ENCODE results near the gene ERI3. TPM values are rescaled to one million over a fixed set of nuclear protein-coding genes. Genes with fewer than 3 reads are reported as not detected.

The ERI3 gene
- total and polyA plus RNA-seq, 5 donors from 2014 or later = 27.6 to 39.8 (median 34.6) TPM

Other genes with a start within 250 kb of the ERI3 start
- gene KLF17, start 236.4 kb downstream of the ERI3 start, total RNA-seq = not detected
- gene KLF17, start 236.4 kb downstream of the ERI3 start, polyA plus RNA-seq = not detected
- not detected for gene KLF18, start 213.6 kb downstream of the ERI3 start, total RNA-seq
- not detected for gene KLF18, start 213.6 kb downstream of the ERI3 start, polyA plus RNA-seq
- 54.9 TPM for gene DMAP1, start 141.8 kb downstream of the ERI3 start, total RNA-seq
- gene DMAP1, start 141.8 kb downstream of the ERI3 start, polyA plus RNA-seq = 10 to 100 TPM; 33.5 to 39.9 (median 38.4) TPM
- 94.8 TPM for gene RNF220, start 50.0 kb upstream of the ERI3 start, total RNA-seq
- 10 to 100 TPM; 73.2 to 85.5 (median 81.1) TPM for gene RNF220, start 50.0 kb upstream of the ERI3 start, polyA plus RNA-seq